HG02852 (cell line): ENCODE measurements around the gene EVI5.
A peak's percentile ranks its signal among the peaks of the same experiment; 100 is the strongest.
"Not testable (repeated sequence)": the region's sequence is repeated elsewhere in the genome, so short reads cannot be mapped to it uniquely, and the experiment has no call there.

Source experiments
- ATAC-seq: cut with Tn5 transposase; IDR thresholded peaks from one replicate; pipeline ENCODE4 v1.9.1; 2021; ENCODE audit warnings: mild to moderate bottlenecking, moderate library complexity; ENCODE audit not compliant: unreplicated experiment

The EVI5 gene

DNA sequence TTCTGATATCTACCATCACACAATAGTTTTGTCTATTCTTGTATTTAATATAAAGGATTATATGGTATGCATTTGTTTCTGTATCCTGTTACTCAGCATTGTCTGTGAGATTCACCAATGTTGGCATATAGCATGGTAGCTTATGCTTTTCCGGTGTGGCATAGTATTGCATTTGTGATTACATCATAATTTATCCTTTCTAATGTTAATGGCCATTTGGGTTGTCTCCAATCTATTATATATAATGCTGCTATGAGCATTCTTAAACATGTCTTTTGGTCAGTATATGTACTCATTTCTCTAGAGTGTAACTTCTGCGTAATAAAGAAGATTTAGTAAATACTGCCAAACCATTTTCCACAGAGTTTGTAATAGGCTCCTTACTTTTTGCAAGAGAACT is 257.2 kb downstream of the EVI5 start:
- no peak for ATAC-seq

DNA sequence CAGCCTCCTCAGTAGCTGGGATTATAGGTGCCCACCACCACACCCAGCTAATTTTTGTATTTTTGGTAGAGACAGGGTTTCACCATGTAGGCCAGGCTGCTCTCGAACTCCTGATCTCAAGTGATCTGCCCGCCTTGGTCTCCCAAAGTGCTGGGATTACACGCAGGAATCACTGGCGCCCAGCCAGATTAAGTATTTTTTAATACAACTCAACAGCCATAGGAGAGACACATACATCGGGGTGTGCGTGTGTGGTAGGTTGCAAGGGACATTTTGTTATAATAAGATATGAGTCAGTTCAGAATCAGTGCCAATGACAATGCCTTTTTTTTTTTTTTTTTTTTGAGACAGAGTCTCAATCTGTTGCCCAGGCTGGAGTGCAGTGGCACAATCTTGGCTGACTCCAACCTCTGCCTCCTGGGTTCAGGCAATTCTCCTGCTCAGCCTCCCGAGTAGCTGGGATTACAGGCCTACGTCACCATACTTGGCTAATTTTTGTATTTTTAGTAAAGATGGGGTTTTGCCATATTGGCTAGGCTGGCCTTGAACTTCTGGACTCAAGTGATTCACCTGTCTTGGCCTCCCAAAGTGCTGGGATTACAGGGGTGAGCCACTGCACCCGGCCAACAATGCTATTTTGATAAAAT is 259.8 kb downstream of the EVI5 start:
- not testable (repeated sequence) for ATAC-seq

DNA sequence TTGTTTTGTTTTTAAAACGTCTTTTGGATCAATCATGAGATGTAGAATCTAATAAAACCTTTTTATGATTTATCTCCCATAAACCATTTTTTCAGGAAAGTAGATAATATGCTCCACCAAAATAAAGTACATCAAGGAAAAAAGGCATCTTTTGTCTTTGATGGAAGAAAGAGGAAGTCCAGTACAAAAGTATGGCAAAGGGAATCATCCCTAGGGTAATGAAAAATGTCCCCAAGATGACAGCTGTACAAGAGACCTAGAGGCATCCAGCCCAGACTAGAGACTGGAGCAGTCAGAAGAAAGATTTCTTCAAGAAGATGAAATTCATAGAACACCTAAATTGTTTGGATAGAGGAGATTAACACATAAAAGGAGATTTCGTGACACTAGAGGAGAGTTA is 265.9 kb downstream of the EVI5 start:
- no peak for ATAC-seq

DNA sequence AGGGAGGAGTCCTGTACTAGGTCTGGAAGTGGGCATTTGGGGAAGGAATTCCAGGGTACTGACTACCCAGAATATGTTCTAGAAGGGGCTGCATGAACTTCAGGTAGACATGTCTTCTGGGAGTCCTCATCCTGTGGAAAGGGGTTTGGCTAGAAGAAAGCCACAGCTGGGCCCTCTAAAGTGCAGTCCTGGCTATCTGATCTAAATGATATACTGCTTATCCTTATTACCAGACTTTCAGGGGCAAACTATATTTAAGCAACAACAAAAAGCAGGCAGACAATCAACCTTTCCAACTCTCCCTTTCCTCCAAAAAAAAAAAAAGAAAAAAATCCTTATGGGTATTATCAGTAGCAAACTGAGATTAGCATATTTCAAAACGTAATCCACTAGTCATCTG is 268.3 kb downstream of the EVI5 start:
- no peak for ATAC-seq

DNA sequence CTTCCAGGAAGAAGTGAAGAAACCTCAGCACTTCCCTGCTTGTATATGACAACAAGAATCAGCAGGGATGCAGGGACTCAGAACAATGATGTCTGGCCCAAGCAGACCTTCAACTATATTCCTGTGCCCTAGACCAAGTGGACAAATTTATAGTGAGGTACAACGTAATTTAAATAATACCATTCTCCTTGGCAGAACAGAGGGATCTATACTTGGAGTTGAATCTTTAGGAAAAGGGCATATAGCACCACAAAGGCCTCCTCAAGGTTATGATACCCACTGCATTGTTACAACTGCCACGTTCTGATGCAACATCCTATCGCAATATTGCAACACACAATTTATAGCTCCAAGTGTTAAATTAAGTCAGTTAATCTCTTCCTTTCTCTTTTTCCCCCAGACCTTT is 269.1 kb downstream of the EVI5 start:
- ATAC-seq, result no peak

DNA sequence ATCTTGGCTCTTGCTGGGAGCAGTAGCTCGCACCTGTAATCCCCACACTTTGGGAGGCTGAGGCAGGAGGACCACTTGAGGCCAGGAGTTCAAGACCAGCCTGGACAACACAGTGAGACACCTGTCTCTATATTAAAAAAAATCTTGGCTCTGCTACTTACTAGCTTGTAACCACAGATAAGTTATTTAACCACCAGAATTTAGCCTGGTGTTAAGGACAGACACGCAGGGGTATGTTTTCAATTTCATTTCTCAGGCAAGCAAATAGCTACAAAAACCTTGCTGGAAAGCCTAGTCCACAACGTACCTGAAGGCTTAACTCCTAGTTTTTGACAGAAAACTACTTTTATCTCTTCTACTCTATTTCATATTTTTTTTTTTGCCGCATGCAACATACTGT is 273.4 kb downstream of the EVI5 start:
- peak; percentile 87 for ATAC-seq

DNA sequence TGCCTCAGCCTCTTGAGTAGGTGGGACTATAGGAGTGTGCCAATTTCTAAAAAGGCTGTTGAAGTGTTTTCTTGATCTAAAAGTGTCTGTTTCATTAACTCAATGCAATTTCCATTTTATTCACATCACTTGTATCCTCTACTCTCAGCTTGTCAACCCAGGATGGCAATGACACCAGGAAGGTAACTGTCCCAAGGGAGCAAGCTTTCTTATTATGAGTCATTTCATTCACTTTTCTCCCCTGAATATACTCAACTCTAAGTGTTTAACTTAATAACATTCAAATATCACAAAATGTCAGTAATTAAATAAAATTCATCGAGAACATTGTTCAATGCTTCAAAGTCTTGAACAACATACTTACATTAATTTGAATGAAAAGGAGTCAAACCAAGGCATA is 275.3 kb downstream of the EVI5 start:
- no peak for ATAC-seq

DNA sequence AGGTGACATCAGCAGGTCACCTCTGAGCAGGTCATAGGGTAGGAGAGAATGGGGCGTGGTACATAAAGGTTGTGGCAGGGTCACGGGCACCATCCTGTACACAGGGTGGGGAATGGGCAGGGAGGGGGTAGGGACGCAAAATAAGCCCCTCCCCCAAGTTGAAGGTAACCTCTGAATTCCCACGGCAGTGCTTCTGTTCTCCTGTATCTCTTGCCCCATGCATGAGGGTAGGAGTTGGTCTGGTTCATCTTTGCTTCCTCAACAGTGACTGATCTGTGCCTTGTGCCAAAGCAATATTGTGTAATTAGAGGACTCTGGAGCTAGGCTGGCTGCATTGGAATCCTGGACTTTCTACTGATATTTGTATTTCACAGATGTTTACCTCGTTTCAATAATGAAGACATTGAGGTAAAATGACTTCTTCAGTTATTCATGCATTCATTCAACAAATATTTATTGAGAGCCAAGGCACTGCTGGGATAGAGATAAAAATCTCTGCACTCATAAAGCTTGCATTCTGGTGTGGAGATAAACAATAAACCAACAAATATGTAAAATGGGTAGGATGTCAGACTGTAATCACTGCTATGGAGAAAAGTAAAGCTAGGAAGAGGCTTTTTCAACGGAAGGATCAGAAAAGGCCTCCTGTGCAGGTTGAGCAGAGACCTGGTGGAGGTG is 279.8 kb downstream of the EVI5 start:
- ATAC-seq, result no peak

DNA sequence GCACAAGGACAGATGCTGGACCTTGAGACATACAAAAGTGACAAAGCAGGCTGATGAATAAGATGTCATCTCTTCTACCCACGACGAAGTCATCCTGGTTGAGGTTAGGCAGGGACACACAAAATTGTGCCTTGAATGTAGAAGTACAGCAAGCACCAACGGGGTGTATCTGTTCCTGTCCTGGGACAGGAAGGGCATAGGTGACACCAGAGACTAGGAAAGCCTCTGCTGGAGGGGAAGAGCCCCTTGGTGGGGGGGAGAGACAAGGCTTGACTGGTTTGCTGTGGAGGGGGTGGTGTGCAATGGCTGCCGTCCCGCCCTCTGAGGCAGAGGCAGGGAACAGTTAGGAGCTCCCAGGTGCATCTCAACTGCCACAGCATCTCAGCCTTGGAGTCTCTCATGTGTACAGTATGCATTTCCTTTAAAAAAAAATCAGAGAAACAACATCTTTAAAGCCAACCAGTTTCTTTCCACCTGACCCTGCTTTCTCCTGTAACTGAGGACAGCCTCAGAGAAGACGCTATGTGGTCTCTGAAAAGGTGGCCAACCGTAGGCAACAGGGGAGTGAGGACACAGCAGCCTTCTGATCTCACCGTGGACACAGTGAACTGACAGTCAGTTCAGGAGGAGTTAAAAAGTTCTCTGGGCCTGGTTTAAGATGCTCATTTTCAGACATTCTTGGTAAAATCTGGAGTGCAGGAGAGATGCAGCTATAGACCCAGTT is 280.5 kb downstream of the EVI5 start:
- ATAC-seq, result no peak

DNA sequence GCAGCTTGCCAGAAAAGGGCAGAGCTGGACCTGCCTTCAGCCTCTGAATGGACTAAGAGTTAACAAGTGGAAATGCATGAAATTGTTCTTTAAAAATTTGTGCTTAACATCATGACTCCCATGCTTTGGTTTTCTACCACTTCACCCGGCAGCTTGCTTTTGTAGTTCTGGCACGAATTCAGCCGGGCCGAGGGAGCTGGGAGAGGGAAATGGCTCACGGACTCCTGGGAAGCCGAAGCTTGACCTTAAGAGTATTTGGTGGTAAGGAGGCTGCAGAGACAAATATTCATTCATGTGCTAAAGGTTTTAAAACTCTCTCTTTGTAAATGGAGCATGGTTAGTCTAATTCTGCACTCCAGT is 281.0 kb downstream of the EVI5 start:
- no peak for ATAC-seq

DNA sequence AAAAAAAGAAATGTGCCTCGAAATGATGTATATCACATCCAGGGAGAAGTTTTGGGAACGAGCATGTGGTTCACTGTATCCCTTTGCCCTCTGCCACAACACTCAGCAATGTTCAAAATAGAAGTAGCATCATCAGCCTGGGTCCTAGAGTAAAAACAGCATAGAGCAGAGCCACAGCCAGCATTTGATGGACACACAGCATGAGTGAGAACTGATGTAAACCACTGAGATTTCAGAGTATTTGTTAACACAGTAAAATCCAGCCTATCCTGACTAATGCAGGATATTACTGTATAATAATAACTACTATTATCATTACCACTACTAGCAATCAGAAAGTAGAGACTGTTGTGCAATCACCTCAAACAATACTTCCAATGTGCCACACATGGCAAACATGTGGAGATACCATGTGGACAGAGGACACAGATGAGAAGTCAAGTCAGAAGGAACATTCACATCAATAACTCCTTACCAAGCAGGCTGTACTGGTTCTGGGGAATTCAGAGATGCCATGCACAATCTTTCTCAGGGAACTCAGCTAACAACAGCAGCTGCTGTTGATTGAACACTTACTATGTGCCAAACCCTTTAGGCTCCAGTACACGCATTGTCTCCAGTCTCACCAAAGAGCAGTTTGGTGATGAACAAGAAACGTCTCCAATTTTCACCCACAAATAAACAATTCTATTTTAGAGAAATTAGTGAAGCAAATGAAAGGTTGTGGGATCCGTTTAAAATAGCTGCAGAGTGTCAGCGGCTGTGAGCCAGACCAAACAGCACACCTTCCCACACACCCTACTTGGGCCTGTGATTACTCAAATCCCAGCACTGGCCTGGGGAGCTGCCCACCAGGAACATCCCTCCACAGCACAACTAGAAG is 281.6 kb downstream of the EVI5 start:
- ATAC-seq, result peak; percentile 61

DNA sequence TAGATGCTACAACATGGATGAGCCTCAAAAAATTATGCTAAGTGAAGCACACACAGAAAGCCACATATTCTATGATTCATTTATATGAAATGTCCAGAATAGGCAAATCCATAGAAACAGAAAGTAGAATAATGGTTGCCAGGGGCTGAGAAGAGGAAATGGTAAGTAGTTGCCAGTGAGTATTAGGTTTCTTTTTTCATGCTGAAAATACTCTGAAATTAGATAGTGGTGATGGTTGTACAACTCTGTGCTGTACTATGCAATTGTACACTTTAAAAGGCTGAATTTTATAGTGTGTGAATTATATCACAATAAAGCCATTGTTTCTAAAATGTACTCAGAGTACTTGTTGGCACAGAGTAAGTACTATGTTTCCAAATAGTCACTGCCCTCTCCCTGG is 282.7 kb downstream of the EVI5 start:
- ATAC-seq, result peak; percentile 46

DNA sequence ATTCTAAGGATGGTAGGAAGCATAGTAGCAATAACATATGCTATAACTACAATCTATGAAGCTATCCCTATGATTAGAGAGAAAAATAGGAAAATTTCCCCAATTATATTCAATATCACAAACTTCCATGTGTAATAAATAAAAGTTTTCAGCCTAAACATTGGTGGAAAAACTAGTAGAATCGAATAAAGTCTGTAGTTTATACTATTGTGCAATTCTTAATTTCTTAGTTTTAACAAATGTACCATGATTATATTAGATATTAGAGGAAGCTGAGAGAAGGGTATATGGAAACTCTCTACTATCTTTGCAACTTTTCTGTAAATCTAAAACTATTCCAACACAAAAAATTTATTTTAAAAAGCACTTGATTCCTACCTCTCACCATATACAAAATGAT is 284.4 kb downstream of the EVI5 start:
- ATAC-seq, result no peak

DNA sequence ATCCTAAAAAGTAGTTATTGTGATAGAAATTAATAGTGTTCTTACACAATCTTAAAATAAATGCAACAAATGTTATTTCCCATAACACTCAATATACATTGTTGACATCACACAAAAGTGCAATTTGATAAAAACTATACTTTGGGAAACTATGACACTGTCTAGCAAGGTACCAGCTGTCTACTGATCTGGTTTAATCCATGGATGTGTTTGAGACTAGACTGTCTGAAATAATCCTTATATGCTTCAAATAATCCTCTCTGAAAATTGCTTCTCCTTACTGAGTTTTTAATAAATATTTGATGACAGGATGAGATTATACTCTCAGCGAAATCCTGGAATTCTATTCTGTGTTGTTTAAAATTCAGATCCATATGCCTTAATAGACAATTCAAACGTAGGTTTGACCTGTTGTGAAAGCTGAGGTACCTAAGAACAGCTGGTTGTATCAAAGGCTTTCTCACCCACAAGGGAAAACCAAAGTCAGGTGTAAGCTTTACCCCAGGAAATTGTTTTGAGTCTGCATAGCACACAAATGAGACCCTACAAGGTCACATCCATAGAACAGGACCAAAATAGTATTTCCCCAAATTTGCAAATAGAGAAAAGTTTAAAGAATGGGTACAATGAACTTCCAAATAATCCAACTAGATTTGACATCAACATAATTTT is 289.4 kb downstream of the EVI5 start:
- no peak for ATAC-seq

DNA sequence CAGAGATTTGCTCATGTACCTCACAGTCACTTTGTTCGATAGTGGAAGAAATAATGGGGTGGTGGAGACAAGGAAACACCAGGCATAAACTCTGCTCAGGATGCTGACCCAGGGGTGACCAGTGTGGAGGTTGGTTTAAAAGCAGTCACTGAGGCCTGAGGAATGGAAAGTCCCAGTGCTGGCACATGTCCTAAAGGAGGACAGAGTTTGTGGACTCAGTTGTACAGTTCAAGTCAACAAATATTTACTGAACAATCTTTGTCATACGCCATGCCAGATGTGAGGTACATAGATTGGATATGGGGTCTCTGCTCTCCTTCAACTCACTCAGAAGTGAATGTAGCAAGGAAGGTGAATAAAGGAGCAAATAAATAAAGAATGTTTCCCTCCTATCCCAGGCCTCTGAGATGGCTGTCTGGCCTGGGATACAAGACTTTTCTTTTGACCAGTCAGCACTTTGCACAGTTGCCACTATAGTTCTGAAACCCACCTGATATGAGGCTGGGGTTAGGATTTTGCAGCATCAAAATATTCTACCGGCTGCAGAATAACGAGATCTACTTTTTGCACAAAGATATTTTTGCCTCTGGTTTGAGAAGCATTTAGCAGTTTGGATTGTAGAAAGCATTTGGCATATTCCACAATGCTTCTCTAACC is 290.3 kb downstream of the EVI5 start:
- ATAC-seq, result no peak

DNA sequence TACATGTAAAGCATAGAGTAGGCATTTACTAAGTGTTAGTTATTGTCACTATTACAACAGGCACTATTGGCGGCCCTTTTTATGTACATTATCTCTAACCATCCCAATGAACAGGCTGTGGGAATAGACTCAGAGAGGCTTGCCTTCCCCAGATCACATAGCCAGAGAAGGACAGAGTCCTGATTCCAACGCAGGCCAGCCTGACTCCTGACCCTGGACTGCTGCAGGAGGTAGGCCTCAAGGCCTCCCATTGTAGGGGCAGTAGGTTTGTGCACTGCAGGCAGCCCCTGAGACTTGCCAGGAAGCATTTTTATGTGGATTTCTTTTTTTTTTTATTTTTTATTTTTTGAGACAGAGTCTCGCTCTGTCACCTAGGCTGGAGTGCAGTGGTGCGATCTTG is 291.8 kb downstream of the EVI5 start:
- no peak for ATAC-seq

DNA sequence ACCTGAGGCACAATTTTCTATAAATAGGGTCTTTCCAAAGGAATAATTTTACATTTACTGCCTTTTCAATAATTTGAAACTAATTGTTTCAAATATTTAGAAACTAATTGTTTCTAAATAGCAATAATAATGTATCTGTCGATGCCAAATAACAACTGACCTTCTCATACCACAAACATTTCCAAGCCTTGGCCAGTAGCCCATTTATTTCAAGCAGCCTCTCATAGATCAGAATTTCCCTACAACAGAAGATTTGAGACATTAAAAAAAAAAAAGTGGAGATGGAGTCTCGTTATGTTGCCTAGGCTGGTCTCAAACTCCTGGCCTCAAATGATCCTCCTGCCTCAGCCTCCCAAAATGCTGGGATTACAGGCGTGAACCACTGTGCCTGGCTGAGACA is 296.1 kb downstream of the EVI5 start:
- ATAC-seq, result no peak

DNA sequence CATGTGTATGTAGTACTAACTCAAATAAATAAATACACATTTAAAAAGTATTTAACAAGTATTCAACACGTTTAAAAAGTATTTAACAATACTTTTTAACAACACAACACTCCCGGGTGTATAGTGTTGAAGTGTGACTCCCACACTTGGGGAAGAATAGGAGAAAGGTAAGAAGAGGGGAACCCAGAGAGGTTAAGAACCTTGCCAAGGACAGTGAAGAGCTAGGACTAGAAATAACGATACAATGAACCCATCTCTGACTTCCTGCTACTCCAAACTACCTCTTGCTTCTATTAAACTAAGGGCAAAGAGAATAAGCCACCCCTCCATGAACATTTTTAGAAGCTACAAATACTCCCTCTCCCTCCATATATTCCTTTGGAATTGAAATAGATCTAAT is 296.5 kb downstream of the EVI5 start:
- no peak for ATAC-seq

DNA sequence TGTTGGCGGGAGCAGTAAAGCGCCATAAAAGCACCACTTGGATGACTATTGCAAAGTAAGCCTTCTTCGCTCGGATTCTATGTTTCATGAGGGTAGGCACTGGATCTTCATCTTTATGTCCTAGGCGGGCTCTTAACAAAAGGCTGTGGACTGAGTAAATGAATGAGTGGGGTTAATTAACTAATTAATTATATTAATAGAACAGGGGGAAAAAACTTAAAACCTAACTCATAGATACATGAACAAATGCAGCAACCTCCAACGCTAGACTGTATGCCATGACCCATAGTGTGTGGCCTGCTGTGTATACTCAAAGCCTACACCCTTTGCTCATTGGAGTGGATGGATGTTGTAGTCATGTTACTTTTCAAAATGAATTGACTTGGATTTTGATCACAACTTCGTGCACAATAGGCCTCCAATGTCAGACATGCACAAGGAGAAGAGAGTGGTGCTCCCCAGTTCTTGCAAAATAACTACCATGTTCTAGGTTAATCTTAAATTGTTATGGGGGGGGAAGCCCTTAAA is 297.8 kb downstream of the EVI5 start:
- no peak for ATAC-seq
